Stimulated activated CD4-positive, alpha-beta T cell treated with anti-CD3 and anti-CD28 coated beads, Interleukin-12 subunit alpha, Interleukin-12 subunit beta, amount 100 ng/mL, for 24 hours (primary cell): ENCODE measurements around the gene LCA5.
"Not testable (repeated sequence)": the region's sequence is repeated elsewhere in the genome, so short reads cannot be mapped to it uniquely, and the experiment has no call there.

ENCODE experiments used
- DNase-seq, 2 experiments: peaks; one replicate each; pipeline ENCODE4 v3.0.0-alpha.2; 2020; ENCODE audit warnings: low read depth in 2 of 2

LCA5 gene

DNA sequence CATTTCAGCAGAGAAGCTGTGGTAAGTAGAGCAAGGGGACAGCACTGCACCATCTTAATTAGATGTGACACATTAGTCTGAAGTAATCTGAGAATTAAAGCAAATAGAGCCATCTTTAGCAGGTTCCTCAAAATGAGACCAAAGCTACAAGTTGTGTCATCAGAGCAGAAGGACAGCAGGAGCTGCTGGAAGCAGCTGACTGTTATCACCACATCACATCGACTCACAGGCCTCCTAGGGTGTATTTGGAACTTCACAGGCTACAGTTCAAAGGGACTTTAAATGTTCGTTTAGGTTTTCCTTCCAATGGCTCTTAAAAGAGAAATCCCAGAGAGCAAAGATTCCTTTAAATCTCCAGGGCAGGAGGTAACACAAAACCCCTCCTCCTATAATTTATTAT, 69.5 kb downstream of the LCA5 start:
- DNase-seq: no peak

GRCh38 chr6:79466207-79466834, 70.9 kb downstream of the LCA5 start:
- DNase-seq: no peak

DNA sequence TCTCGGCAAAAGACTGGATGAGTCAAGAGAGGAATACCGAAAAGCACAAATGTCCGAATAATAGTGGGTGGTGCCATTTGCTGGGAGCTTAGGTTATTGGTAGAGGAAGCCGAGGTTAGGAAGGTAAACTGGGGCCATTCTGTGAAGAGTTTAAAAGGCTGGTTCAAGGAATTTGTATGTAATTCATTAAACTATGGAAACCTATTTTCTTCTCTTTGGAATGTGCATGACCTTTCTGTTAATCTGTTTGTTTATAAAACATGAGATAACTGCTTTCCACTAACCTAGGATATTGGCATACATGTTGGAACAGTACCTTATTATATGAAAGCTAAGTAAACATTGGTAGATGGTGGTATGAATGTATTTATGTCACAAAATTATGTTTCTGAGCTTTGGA, 71.8 kb downstream of the LCA5 start:
- no peak for DNase-seq

- DNase-seq: no peak
Measured at GRCh38 chr6:79463621-79464050, 73.6 kb downstream of the LCA5 start.

GRCh38 chr6:79461205-79461604, 76.0 kb downstream of the LCA5 start:
- DNase-seq: no peak

- DNase-seq: no peak
Measured at GRCh38 chr6:79455446-79455845, 81.8 kb downstream of the LCA5 start.

- no peak for DNase-seq
Measured at GRCh38 chr6:79453558-79454042, 83.6 kb downstream of the LCA5 start.

DNA sequence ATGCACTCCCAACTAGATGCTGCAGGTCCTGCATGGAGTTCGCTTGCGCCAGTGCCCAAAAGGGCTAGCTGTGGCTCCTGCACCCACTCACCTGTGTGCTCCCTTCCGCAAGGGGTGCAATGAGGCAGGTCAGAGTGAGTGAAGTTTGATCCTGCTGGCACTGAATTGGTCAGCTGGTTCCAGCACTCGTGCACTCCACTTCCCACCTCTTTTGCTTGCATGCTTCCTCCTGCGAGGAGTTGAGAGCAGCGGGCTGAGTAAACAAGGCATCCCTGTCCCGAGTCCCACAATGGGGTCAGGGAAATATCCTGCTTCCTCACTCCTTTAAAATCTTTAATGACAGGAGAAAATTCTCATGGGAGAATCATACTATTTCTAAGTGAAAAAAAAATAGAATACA, 86.2 kb downstream of the LCA5 start:
- no peak for DNase-seq

GRCh38 chr6:79446006-79446405, 91.2 kb downstream of the LCA5 start:
- no peak for DNase-seq

GRCh38 chr6:79443876-79444275, 93.4 kb downstream of the LCA5 start:
- DNase-seq: not testable (repeated sequence)

- DNase-seq: no peak
Measured at GRCh38 chr6:79441192-79441591, 96.0 kb downstream of the LCA5 start.

DNA sequence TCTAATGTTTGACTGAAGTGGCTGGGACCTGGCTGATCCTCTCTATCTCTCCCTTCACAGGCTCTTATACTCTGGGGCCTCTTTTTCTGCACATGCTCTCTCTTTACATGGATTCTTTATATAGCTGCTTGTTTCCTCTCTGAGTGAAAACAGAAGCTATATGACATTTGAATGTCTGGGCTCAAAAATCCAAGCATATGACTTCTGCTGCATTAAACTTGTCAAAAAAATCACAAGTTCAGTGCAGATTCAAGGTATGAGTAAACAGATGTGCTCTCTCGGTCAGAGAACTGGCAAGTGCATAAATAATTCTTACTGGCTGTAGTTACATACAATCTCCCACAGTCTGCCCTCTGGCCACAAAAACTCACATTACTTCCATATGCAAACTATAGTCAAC, 96.6 kb downstream of the LCA5 start:
- no peak for DNase-seq

DNA sequence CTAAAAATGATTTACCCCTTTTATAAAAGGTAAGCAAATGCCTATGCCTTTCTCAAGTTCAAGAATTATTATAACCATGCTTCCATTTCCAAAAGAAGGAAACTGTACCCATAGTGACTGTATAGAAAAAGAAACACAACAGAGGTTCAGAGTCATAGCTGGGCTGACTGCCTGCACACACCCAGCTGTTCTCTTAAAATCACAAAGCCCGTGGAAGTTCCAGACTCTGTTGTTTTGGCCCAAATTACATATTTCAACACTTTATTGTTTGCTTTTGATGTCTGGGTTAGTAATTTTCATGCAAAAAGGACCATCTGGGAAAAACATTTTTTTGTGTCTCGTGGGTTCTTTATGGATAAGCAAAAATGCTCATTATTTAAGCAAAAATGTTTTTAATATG, 99.2 kb downstream of the LCA5 start:
- no peak for DNase-seq

- no peak for DNase-seq
Measured at GRCh38 chr6:79436241-79436640, 101.0 kb downstream of the LCA5 start.

- DNase-seq: no peak
Measured at GRCh38 chr6:79435746-79436145, 101.5 kb downstream of the LCA5 start.
